ENCODE data around the gene REXO1. TPM values are rescaled to one million over a fixed set of nuclear protein-coding genes. Genes with fewer than 3 reads are reported as not detected.

Gene REXO1
- total RNA-seq, 1 experiment from 2014 or later: 56.8 TPM

DNA sequence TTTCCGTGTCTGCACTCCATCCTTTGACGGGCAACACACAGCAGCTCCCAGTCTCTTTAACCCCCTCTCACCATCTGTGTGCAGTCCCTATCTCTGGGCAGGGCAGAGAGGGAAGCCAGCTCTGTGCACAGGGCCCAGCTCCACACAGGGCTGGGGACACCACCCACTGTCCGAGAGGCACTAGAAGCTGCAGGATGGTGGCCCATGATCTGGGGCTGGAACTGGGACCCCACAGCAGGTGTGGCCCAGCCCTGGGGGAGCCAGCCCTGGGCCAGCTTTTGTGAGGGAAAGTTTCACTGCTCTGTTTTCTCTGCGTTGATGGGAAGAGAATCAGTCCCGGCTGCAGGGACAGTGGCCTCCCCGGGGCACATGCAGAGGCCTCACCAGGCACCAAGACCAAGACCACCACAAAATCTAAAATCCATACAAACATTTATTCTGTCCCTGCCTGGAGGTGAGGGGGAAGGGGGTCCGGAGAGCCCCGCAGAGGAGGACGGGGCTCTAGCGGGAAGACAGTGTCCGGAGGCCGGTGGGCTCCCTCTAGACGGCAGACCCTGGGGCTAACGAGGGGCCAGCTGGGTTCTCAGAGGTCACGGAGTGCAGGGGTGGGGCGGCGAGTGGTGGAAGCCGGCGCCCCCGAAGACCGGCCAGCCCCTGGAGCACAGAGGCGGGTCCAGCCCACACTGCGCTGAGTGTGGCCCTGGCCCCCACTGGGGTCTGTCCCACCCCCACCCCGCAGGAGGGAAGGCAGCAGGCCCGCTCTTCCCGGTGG lies 33.3 kb downstream of the REXO1 start:
- Histone ChIP-seq H3K4me2 (ENCODE audit: insufficient read depth, insufficient read length, low read length) (no peak overlapping the region), H4K20me1 (ENCODE audit: control insufficient read depth, insufficient read depth, insufficient read length) (peaks cover 2% of the 10 kb centered on the region), H2BK20ac (ENCODE audit: low read depth, low read length, poor library complexity, severe bottlenecking) (no peak overlapping the region), H3K56ac (ENCODE audit: insufficient read length, low read depth, low read length) (no peak overlapping the region), H3K4ac (ENCODE audit: low read depth, low read length) (no peak overlapping the region), H2AFZ (ENCODE audit: low read length) (no peak overlapping the region), H4K8ac (replicated peaks; ENCODE audit: insufficient read length, low read depth, low read length) (no peak overlapping the region), H3K18ac (ENCODE audit: insufficient read length, low read depth, low read length) (no peak overlapping the region), H2BK5ac (ENCODE audit: insufficient read length, low read length) (no peak overlapping the region), H3K23me2 (ENCODE audit: insufficient read length, low read depth, low read length, poor library complexity, severe bottlenecking) (peaks cover 3% of the 10 kb centered on the region), H3K4me1 (ENCODE audit: insufficient read depth, low read length) (no peaks in the 10 kb centered on the region), H3T11ph (ENCODE audit: low read length) (no peak overlapping the region), H3K79me1 (ENCODE audit: insufficient read depth, low read depth, low read length, poor library complexity, severe bottlenecking) (no peaks in the 10 kb centered on the region), H4K5ac (ENCODE audit: insufficient read length, low read depth, low read length) (no peak overlapping the region), H3K14ac (ENCODE audit: insufficient read depth, low read length) (no peak overlapping the region), H2AK5ac (ENCODE audit: insufficient read length, low read length) (no peak overlapping the region), H2BK12ac (ENCODE audit: insufficient read length, low read depth, low read length) (no peak overlapping the region), H3K9ac (ENCODE audit: extremely low read depth, insufficient read length, low read length) (no peak overlapping the region), H3K27ac (ENCODE audit: insufficient read length, low read depth, low read length) (no peak overlapping the region), H3K79me2 (ENCODE audit: insufficient read depth, low read length) (no peaks in the 10 kb centered on the region), H4K91ac (ENCODE audit: insufficient read length, low read depth, low read length) (no peak overlapping the region), H3K23ac (ENCODE audit: insufficient read length, low read depth, low read length) (no peak overlapping the region), H3K9me3 (ENCODE audit: control insufficient read depth, low read depth, low read length) (no peaks in the 10 kb centered on the region), H2BK15ac (ENCODE audit: low read depth, low read length) (no peak overlapping the region), H3K27me3 (ENCODE audit: insufficient read depth, low read length) (no peaks in the 10 kb centered on the region), H2BK120ac (ENCODE audit: low read depth, low read length, poor library complexity, severe bottlenecking) (no peak overlapping the region)
- no peak for DNase-seq
- H3K27me3 Mint-ChIP-seq (ENCODE audit: low read depth): peaks cover 9% of the 10 kb centered on the region
- H3K4me3 Mint-ChIP-seq: no peak overlapping the region
- no peaks in the 10 kb centered on the region for H3K9me3 Mint-ChIP-seq
- WGBS (ENCODE audit: extremely low coverage, insufficient read length, low lambda C conversion rate): no CpG with 5 or more reads among the region's 26 CpGs
- 0 out of 7 replicates have a peak overlapping the region, but pooled peaks of 1 of the 3 experiments have one; percentile 61 for H3K27ac Mint-ChIP-seq
- peaks cover 6% of the 10 kb centered on the region in 2 experiments for H3K4me1 Mint-ChIP-seq
- TF ChIP-seq, protein P1, sequence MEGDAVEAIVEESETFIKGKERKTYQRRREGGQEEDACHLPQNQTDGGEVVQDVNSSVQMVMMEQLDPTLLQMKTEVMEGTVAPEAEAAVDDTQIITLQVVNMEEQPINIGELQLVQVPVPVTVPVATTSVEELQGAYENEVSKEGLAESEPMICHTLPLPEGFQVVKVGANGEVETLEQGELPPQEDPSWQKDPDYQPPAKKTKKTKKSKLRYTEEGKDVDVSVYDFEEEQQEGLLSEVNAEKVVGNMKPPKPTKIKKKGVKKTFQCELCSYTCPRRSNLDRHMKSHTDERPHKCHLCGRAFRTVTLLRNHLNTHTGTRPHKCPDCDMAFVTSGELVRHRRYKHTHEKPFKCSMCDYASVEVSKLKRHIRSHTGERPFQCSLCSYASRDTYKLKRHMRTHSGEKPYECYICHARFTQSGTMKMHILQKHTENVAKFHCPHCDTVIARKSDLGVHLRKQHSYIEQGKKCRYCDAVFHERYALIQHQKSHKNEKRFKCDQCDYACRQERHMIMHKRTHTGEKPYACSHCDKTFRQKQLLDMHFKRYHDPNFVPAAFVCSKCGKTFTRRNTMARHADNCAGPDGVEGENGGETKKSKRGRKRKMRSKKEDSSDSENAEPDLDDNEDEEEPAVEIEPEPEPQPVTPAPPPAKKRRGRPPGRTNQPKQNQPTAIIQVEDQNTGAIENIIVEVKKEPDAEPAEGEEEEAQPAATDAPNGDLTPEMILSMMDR (conservative IDR thresholded peaks at IDR 0.05): no peak
- H3K36me3 Mint-ChIP-seq (ENCODE audit: insufficient read depth in 1 of 3, low read depth in 3 of 3): peaks cover 1 to 19% (median 11%) of the 10 kb centered on the region in 3 experiments
